Putamen (tissue), 1 donor: ENCODE measurements around the gene RAB11FIP4.
"Not testable (repeated sequence)": the region's sequence is repeated elsewhere in the genome, so short reads cannot be mapped to it uniquely, and the experiment has no call there.

ENCODE experiments used
- DNase-seq: peaks from one replicate; pipeline ENCODE4 v3.0.0-alpha.2; 2016; ENCODE audit warnings: low spot score

The RAB11FIP4 gene

GRCh38 chr17:31433091-31433790, 41.8 kb downstream of the RAB11FIP4 start:
- DNase-seq, result no peak

GRCh38 chr17:31433811-31434726, 42.6 kb downstream of the RAB11FIP4 start:
- DNase-seq, result no peak

GRCh38 chr17:31434727-31435050, 43.2 kb downstream of the RAB11FIP4 start:
- no peak for DNase-seq

- DNase-seq, result no peak
Observed at GRCh38 chr17:31435581-31435980, 44.1 kb downstream of the RAB11FIP4 start.

- DNase-seq, result no peak
Observed at GRCh38 chr17:31437720-31438400, 46.4 kb downstream of the RAB11FIP4 start.

GRCh38 chr17:31439716-31440115, 48.2 kb downstream of the RAB11FIP4 start:
- no peak for DNase-seq

GRCh38 chr17:31442276-31442675, 50.8 kb downstream of the RAB11FIP4 start:
- no peak for DNase-seq

- DNase-seq, result not testable (repeated sequence)
Observed at GRCh38 chr17:31442856-31443255, 51.4 kb downstream of the RAB11FIP4 start.

GRCh38 chr17:31443386-31443785, 51.9 kb downstream of the RAB11FIP4 start:
- no peak for DNase-seq

GRCh38 chr17:31444026-31444425, 52.6 kb downstream of the RAB11FIP4 start:
- peak; percentile 81 for DNase-seq

- DNase-seq, result no peak
Observed at GRCh38 chr17:31446195-31446967, 54.9 kb downstream of the RAB11FIP4 start.

GRCh38 chr17:31448467-31449077, 57.1 kb downstream of the RAB11FIP4 start:
- no peak for DNase-seq

GRCh38 chr17:31449111-31449510, 57.6 kb downstream of the RAB11FIP4 start:
- DNase-seq, result no peak

- DNase-seq, result no peak
Observed at GRCh38 chr17:31449746-31450145, 58.3 kb downstream of the RAB11FIP4 start.

GRCh38 chr17:31452101-31452500, 60.6 kb downstream of the RAB11FIP4 start:
- no peak for DNase-seq

- DNase-seq, result no peak
Observed at GRCh38 chr17:31452561-31453110, 61.2 kb downstream of the RAB11FIP4 start.

- no peak for DNase-seq
Observed at GRCh38 chr17:31453896-31454295, 62.4 kb downstream of the RAB11FIP4 start.

- DNase-seq, result no peak
Observed at GRCh38 chr17:31456814-31457213, 65.3 kb downstream of the RAB11FIP4 start.

GRCh38 chr17:31457391-31458234, 66.1 kb downstream of the RAB11FIP4 start:
- no peak for DNase-seq

GRCh38 chr17:31458829-31459228, 67.4 kb downstream of the RAB11FIP4 start:
- DNase-seq, result no peak
